Measurements from ENCODE around the gene TMEM267.
A peak's percentile ranks its signal among the peaks of the same experiment; 100 is the strongest.
"Not testable (repeated sequence)": the region's sequence is repeated elsewhere in the genome, so short reads cannot be mapped to it uniquely, and the experiment has no call there.

Gene TMEM267, protein sequence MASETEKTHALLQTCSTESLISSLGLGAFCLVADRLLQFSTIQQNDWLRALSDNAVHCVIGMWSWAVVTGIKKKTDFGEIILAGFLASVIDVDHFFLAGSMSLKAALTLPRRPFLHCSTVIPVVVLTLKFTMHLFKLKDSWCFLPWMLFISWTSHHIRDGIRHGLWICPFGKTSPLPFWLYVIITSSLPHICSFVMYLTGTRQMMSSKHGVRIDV

DNA sequence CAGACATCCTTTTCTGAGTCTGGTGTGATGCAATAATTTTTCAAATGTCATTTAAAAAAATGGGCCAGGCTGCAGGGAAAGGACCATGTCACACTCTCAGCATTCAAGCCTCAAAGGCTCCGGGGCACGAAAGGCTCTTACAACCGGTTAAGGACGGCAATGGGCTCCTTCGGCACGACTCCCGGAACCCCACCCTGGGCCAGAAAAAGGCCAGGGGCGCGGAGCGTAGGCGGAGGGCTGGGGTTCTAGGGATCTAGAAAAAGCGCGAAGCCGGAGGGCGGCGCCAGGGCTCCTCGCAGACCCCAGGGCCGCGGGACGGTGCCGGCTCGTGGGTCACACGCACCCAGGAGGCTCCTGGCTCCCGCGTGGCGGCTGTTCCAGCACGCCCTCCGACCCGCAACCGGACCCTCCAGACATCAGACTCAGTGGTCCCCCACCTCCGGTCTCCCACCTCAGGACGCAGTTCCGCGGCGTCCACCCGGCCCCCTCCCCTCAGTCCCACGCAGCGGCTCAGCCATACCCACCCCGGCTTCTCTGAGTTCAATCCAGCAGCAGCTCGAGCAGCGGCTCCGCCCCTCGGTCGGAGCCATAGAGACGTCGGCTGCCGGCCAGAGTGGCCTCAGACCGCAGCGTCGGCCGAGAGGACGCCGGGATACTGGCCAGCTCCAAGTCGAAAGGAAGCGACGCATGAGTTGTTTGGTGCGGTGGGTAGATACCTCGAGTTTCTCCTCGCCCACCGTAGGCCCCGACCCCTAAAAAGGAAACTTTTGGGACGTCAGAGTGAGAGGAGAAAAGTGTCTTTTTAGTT is at the start of gene TMEM267:
Gene TMEM267, minus strand, starts transcription at position 568 of the 808 bp plus-strand sequence. CDS start 29,896 bp downstream, outside the sequence.
- peak; percentile 75 for DNase-seq (ENCODE audit: low read depth in 2 of 2)

DNA sequence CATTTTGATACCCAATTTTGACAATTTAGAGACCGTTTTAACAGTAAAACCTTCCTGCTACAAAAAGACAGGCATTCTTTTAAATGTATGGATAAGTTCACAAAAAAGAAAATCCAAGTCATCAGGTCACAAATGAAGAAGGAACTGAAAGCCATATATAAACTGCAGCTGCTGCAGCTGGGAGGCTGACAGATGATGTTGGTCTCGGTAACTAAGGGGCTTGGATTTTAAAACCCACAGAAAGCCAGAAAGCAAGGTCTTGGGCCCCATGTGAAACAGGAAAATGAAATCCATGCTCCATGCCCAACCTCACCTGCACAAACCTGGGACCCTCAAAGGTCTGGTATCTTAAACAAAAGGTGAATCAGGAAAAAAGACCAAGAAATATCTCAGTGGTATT is 47.0 kb upstream of the TMEM267 start:
- DNase-seq (ENCODE audit: low read depth in 2 of 2) = no peak

DNA sequence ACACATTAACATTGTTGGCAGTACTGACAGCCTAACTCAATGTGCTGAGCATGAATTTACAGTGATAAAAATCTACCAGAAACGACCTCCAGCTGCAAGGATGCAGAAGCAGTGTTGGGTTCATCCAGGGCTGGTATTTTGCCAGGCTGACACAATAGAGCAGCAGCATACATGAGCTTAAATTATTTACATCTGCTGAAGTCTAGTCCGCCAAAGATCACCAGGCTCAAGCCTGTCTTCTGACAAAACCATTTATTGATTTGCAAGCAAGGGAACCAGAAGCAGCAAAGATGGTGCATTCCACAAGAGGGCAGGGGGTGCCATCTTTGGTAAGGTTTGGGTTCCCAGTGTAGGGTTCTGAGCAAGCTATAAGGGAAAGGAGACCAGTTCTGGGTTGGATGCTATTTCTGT is 40.0 kb upstream of the TMEM267 start:
- no peak for DNase-seq (ENCODE audit: low read depth in 2 of 2)

DNA sequence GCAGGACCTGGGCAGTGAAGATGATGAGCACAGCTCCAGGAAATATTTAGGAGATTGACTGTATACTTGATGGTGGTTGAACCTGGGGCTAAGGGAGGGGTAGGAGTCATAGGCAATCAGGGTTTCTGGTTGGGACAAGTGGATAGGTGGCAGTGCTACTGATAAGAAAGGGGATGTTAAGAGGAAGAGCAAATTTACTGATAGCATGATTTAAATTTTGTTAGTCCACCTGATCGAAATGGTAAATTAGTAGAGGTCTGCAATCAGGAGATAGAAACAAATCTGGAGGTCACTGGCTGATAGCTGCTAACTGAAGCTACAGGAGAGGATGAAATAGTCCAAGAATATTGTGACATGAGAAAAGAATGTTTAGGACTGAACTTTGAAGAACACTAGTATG is 37.0 kb upstream of the TMEM267 start:
- no peak for DNase-seq (ENCODE audit: low read depth in 2 of 2)

DNA sequence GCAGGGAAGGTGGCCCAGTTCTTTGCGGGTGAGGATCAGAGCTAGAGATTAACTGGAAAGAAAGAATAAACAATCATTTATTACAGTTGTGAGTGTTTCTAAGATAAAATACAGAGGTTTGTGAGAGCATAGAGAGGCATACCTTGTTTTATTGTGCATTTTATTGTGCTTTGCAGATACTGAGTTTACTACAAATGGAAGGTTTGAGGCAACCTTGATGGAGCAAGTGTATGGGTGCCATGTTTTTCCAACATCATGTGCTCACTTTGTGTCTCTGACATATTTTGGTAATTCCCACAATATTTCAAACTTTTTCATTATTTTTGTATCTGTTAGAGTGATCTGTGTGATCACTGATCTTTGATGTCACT is 32.0 kb upstream of the TMEM267 start:
- no peak for DNase-seq (ENCODE audit: low read depth in 2 of 2)

DNA sequence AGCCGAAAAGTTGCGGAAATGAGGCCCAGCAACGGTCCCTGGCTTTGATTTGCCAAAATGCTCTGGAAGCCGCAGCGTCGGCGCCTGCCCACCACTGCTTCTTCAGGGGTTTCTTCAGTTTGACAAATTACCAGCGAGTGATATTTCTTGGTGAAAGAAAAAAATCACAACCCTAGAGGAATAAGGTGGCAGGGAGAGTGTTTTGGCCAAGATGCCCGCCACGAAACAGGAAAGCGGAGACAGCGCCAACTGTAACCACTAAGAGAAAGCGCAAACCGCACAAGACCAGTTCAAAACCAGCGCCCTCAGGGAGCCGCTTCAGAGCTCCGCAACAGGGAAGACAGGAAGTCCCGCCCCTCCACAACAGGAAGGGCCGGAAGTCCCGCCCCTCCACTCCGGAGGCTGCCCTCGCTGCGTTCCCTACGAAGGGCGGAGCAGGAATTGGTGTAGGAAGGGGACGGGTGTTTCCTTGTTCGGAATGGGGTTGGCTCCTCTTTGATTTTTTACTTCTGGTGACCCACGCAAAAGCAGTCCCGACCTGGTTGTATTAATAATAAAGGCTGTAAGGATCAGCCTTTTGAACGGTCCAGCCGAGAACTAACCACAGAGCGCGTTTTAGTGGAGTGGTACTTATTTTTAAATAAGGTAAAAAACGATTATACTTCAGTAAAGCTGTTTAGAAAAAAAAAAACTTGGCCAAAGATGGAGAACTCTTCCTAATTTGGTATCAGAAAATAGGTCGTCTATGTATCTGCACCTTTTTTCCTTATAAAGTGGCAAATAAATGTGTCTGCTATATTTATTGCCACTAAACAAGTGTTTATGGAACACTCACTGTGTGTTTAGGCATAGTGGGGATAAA is 31.4 kb upstream of the TMEM267 start, which contains the start of gene C5orf34:
Gene C5orf34, minus strand, starts transcription at position 333 of the 862 bp plus-strand sequence. CDS start 5,809 bp downstream, outside the sequence.
- peak; percentile 92 to 96 for DNase-seq (ENCODE audit: low read depth in 2 of 2)

DNA sequence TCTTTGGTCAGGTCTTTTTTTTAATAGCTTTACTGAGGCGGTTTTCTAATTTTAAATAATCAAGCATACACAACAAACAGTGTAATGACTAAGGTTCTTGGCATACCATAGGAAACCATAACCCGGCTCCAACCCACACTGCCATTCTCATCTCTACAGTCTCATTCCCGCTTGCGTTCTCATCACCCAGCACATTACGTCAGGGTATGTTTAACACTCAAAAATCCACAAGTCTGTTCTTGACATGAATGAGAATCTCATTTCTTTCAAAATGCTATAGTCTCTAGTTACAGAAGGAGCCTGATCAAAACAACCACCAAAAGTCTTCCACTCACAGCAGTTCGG is 30.8 kb upstream of the TMEM267 start:
- DNase-seq (ENCODE audit: low read depth in 2 of 2) = peak in 1 of 2 experiments; percentile 21

DNA sequence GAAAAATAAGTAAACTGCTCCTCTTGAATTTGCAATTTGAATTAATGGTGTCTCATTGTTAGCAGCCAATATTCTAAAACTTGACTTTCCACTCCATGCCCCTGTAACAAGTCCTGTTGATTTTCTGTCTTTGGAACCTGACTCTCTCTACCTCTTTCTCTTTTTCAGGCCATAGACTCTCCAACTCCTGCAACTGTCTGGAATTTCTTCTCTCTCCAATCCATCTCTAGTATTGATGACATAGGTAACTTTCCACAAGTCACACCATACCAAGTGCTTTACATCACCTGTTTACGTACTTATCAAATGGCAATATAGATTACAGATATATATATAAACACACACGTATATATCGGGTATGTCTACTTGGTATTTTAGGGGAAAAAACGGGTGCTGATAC is 30.4 kb upstream of the TMEM267 start:
- no peak for DNase-seq (ENCODE audit: low read depth in 2 of 2)

DNA sequence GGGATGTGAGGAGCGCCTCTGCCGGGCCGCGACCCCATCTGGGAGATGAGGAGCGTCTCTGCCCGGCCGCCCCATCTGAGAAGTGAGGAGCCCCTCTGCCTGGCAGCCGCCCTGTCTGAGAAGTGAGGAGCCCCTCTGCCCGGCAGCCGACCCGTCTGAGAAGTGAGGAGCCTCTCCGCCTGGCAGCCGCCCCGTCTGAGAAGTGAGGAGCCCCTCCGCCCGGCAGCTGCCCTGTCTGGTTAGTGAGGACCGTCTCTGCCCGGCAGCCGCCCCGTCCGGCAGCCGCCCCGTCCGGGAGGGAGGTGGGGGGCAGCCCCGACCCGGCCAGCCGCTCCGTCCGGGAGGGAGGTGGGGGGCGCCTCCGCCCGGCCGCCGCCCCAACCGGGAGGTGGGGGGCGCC is 27.4 kb upstream of the TMEM267 start:
- DNase-seq (ENCODE audit: low read depth in 2 of 2) = not testable (repeated sequence)

DNA sequence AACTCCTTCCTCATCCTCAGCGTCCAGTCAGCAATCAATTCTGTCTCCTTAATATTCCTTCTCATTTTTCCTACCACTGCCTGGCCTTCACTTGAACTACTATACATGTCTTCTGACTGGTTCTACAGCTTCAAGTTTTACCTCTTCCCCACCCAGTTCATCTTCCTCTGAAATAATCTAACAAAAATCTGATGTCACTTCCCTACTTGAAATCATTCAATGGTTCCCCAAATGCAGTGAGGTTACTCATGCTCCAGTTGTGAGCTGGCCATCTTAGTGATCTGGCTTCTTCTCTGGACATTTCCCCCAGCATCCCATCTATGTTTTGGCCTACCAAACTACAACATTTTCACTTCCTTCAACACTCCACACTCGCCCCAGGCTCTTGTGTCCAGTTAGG is 14.9 kb upstream of the TMEM267 start:
- no peak for DNase-seq (ENCODE audit: low read depth in 2 of 2)

DNA sequence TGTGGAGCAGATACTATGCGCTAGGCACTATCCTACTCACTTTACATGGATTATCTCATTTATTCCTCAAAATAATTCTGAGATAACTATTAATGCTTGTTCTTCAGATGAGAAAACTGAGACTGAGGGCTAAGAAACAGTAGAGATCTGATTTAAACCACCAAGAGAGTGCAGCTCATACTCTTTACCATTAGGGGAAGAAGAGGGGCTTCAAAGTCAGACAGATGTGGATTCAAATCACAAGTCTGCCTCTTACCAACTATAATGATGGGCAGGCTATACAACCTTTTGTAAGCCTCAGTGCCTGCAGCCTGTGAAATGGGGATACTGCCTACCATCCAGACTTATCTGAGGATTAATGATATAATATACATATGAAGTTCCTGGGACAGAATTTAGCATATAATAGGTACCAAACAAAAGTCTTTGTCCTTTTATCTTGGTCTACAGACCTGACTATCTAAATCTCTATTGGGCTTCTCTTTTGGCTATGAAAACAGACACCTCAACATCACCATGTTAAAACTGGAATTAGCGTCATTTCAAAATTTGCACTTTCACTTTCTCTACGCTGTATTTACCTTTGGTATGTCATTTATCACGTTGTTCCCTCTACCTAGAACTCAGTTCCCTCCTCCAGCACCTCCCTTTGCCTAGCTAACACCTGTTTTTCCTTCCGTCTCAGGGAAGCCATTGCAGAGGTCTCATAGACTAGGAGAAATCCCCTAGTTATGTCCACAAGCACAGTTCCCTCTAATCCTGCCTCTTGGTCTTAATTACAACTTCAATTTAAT is 13.8 kb upstream of the TMEM267 start:
- DNase-seq (ENCODE audit: low read depth in 2 of 2) = no peak

DNA sequence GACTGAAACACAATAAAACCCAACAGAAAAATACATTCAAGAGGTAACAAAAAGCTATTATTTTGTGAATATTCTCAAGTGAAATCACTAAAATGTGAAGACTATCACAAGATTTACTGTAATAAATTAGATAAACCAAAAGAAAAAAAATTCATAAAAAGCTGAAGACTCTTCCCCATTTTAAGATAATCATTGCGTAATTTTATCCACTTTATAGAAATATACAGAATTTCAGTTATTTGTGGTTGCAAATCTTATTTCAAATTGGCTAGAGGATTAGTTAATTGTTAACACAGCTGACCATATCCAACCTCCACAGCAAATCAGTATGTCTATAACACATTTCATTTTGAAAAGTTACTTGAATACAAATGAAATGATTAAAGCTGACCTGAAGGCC is 7.7 kb upstream of the TMEM267 start:
- DNase-seq (ENCODE audit: low read depth in 2 of 2) = no peak

DNA sequence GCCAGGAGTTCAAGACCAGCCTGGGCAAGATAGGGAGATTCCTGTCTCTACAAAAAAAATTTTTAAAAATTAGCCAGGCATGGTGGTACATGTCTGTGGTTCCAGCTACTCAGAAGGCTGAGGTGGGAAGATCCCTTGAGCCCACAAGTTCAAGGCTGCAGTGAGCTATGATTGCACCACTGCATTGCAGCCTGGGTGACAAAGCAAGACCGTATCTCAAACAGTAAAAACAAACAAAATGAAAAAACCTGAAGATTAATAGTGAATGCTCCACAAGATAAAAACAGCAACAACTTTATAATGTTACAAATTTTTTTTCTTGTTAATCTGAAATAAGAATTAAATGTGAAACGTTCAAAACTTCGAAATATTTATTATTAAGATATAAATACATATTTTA is 2.7 kb upstream of the TMEM267 start:
- DNase-seq (ENCODE audit: low read depth in 2 of 2) = no peak

DNA sequence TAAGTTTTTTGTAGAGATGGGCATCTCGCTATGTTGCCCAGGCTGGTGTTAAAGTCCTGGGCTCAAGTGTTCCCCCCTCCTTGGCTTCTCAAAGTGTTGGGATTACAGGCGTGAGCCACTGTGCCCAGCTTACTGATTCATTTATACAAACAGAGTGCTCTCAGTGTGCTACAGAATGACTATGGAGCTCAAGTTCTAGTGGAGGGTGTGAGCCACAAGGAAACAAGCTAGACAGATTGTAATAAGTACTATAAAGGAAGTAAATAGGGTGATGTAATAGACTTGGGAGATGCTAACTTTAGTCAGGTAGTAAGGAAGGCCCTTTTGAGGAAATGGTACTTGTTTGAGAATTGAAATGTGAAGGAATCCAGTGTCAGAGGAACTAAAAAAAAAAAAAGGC is 1.7 kb upstream of the TMEM267 start:
- no peak for DNase-seq (ENCODE audit: low read depth in 2 of 2)

DNA sequence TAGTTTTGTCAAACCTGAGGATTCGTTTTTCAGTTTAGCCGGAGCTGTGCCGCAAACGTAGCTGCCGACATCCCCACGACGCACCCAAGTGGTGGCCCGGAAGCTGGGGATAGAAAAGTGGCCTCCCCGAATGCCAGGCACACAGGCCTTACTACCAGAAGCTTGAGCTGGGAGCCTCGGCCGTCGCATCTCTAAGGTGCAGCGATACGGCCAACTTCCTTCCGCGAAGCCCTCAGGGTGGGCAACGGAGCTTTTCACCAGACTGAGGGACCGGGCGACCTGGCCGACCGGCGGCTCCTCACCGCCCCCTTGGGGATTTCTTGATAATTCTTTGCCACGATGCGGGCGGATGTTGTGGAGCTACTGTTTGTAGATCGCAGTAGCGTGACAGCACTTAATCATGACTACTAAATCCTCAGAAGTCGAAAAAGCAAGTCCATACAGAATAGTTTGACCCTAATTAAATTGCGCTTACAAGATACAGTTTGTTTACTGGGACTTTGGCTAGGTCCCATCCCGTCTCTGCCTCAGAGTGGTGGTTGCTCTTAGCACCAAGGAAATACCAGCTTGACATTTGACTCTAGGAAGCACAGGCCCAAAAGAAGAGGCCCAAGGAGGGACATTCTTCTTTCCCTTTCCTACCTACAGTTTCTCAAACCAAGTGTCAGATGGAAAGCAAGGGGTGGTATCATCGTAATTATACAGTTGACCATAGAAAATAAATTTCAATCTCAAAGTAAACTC is 613 bp upstream of the TMEM267 start:
- peak; percentile 73 to 79 for DNase-seq (ENCODE audit: low read depth in 2 of 2)

DNA sequence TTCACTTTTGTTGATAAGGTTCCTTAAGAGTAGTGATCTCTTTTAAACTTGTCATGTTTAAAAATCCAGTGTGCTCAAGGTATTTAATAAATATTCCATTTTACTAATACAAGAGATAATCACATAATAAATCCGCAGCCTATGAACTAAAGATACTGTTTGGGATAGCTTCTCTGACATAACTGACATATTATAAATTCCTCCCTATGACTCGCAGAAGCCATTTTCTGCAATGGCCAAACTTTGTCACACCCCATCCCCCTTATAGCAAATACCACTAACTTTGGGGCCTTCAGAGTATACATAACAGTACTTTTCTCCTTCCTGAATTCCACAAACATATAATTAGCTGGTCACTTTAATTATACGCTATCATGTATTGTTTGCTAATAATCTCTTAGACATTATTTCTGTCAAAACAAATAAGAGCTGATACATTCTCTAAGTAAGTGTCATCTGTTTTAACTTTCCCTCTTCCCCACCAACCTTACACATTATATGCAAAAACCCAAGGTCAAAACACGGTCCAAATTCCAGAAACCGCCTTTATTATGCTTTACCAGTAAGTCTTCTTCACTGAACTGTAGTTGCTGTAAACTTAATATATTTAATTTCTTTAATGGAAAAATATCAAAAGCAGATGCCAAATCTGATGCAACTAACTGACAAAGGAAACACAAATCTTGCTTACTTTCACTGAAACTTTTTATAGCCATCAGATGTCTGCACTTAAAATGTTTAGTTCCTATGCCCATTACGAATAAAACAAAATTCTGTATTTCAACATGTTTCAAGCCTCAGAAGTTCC is 971 bp downstream of the TMEM267 start:
- no peak for DNase-seq (ENCODE audit: low read depth in 2 of 2)

DNA sequence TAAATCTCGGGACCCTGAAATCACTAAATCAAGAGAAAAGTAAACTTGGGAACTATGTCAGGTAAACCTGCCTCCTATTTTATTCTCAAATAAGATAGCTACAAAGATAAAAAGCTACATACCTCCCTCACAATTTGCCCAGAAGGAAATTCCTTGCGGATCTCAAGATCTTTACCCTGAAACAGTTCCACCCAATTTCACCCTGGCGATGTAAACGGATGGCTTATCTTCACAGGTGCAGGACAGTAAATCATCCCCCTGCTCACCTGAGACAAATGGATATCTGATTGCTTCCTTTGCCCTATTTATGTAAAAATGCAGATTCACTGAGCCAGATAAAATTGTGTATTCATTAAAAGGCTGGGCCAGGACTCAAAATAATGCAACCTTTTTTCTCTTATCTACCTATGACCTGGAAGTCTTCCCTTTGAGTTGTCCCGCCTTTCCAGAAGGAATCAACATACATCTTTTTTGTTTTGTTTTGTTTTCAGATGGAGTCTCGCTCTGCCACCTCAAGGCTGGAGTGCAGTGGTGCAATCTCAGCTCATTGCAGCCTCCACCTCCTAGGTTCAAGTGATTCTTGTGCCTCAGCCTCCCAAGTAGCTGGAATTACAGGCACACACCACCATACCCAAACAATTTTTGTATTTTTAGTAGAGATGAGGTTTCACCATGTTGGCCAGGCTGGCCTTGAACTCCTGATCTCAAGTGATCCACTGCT is 13.8 kb downstream of the TMEM267 start:
- no peak for DNase-seq (ENCODE audit: low read depth in 2 of 2)

DNA sequence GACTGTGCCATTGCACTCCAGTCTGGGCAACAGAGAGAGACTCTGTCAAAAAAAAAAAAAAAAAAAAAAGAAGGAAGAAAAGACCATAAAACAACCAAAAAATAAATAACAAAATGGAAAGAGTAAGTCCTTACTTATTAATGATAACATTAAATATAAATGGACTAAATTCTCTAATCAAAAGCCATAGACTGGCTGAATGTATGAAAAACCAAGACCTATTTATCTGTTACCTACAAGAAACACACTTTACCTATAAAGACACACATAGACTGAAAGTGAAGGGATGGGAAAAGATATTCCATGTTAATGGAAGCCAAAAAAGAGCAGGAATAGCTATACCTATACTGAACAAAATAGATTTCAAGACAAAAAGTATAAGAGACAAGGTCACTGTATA is 16.6 kb downstream of the TMEM267 start:
- DNase-seq (ENCODE audit: low read depth in 2 of 2) = no peak

DNA sequence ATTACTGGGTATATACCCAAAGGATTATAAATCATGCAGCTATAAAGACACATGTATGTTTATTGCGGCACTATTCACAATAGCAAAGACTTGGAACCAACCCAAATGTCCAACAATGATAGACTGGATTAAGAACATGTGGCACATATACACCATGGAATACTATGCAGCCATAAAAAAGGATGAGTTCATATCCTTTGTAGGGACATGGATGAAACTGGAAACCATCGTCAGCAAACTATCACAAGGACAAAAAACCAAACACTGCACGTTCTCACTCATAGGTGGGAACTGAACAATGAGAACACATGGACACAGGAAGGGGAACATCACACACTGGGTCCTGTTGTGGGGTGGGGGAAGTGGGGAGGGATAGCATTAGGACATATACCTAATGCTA is 18.2 kb downstream of the TMEM267 start:
- not testable (repeated sequence) for DNase-seq (ENCODE audit: low read depth in 2 of 2)
